ENCODE results near the gene SAMHD1. TPM values are rescaled to one million over a fixed set of nuclear protein-coding genes. Genes with fewer than 3 reads are reported as not detected.

SAMHD1 gene
- total RNA-seq, 4 donors from 2014 or later: 295 to 471 (median 350) TPM

DNA sequence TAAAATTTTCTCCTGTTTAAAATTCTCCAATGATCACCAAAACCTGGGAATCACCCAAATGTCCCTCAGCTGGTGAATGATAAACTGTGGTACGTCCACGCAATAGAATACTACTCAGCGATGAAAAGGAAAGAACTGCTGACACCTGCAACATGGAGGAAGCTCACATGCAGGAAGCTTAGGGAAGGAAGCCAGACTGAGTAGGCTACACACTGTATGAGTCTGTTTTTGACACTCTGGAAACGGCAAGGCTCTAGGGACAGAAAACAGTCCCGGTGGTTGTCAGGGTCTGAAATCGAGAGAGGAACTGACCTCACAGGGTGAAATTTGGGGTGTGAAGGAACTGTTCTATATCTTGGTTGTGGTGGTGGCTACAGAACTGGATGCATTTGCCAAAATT lies 100.7 kb downstream of the SAMHD1 start:
- TF ChIP-seq, protein P1, sequence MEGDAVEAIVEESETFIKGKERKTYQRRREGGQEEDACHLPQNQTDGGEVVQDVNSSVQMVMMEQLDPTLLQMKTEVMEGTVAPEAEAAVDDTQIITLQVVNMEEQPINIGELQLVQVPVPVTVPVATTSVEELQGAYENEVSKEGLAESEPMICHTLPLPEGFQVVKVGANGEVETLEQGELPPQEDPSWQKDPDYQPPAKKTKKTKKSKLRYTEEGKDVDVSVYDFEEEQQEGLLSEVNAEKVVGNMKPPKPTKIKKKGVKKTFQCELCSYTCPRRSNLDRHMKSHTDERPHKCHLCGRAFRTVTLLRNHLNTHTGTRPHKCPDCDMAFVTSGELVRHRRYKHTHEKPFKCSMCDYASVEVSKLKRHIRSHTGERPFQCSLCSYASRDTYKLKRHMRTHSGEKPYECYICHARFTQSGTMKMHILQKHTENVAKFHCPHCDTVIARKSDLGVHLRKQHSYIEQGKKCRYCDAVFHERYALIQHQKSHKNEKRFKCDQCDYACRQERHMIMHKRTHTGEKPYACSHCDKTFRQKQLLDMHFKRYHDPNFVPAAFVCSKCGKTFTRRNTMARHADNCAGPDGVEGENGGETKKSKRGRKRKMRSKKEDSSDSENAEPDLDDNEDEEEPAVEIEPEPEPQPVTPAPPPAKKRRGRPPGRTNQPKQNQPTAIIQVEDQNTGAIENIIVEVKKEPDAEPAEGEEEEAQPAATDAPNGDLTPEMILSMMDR (IDR thresholded peaks at IDR 0.05): no peak
- DNase-seq (ENCODE audit: low spot score): no peak
- no peak for ATAC-seq (ENCODE audit: low FRiP score)

DNA sequence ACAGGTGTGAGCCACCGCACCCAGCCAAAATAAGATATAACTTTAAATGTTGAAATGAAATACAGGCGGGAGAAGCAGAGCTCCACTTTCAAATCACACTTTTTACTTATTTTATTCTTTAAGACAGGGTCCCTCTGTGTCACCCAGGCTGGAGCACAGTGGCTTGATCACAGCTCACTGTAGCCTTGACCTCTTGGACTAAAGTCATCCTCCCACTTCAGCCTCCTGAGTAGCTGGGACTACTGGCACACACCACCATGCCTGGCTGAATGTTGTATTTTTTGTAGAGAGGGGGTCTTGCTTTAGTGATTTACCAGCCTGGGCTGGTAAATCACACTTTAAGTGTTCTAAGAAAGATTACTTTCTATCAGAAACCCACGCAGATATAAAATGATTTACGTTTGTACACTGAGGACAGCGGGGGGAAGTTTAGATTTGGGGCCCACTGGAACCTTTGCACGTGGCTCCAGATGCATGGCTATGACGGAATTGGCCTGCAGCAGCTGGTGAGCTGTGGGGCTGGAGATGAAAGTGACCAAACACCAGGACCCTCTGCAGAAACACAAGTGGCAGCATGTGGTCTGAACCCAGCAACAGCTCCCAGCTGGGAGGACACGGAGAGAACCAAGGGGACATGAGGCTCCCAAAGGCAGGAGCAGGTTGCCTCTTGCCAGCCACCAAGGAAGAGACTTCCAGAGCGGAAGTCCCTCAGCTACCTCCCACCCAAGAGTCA lies 102.0 kb downstream of the SAMHD1 start:
- ATAC-seq (ENCODE audit: low FRiP score): no peak
- no peak for DNase-seq (ENCODE audit: low spot score)
- TF ChIP-seq, protein P1 (IDR thresholded peaks at IDR 0.05): no peak

DNA sequence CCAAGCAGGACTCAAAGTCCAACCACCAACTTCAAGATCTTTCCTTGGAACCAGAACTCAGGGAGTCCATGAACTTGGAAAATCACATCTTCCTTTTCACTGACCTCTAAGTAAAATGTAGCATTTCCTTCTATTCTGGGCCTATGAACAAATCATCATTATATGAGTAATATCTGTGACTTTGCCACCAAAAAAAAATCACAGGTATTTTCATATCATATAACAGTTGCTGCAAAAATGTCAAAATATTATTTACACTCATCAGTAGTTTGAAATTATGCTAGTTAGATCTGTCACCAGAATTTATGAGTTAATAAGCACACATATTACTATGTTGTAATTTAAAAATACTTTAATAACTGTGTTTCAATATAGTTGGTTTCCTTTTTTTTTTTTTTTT lies 102.8 kb downstream of the SAMHD1 start:
- DNase-seq (ENCODE audit: low spot score) (no peak), ATAC-seq (ENCODE audit: low FRiP score) (no peak)
- TF ChIP-seq, protein P1 (IDR thresholded peaks at IDR 0.05): no peak

DNA sequence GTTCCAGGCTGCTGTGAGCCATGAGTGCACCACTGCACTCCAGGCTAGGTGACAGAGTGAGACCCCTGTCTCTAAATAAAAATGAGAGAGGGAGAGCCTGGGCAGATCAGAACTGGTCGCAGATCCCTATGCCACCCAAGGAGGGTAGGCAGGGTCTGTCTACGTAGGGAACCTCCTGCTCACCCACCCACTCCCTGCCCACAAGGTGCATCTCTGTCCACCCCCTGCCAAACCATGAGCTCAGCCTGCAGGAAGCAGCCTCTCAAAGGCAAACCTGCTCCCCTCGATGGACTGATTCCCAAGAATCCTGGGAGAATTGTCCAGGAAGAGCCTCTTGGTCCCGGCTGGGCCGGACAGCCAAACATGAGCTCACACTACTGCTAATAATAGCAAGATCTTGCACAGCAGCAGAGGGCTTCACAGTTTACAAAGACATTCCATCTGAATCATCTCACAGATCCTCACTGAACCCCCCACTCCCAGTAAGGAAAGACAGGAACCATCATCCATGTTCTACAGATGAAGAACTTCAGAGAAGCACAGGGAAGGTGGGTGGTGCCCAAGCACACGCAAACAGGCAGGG lies 103.3 kb downstream of the SAMHD1 start:
- no peak for ATAC-seq (ENCODE audit: low FRiP score)
- no peak for DNase-seq (ENCODE audit: low spot score)
- TF ChIP-seq, protein P1 (IDR thresholded peaks at IDR 0.05): no peak

DNA sequence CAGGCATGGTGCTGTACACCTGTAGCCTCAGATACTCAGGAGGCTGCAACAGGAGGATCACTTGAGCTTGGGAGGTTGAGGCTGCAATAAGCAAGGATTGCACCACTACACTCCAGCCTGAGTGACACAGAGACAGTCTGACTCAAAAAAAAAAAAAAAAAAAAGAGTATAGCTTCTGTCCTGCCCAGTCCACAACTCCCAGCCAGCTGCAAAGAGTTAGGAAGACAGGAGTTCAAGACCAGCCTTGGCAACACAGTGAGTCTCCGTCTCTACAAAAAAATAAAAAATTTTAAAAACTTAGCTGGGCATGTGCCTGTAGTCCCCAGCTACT lies 103.8 kb downstream of the SAMHD1 start:
- TF ChIP-seq, protein P1 (IDR thresholded peaks at IDR 0.05): no peak
- ATAC-seq (ENCODE audit: low FRiP score): no peak
- DNase-seq (ENCODE audit: low spot score): no peak

DNA sequence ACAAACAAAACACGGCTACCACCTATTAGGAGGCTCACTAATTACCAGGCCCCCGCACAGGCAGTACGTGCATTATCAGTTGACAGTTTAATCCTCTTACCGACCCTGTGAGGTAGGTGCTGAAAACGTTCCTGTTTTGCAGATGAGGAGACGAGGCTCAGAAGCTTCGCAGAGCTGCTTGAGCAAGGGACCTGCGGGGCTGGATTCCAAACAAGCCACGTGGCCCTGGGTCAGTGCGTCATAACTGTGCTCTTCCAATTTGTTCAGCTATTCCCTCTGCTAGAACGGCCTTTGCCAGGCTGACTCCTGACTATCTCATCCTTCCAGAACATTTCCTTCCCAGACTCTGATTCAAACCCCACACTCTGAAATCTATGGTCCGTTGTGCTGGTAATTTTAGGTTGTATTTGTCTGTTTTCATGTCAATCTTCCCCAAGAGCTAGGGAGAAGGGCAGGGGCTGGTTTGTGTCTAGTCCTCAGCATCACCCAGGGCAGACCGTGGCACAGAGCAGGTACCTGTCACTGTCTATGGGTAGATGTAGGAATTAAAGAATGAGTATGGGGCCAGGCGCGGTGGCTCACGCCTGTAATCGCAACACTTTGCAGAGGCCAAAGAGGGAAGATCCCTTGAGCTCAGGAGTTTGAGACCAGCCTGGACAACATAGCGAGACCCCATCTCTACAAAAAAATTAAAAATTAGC lies 104.3 kb downstream of the SAMHD1 start:
- ATAC-seq (ENCODE audit: low FRiP score): peak; percentile 60
- TF ChIP-seq, protein P1 (IDR thresholded peaks at IDR 0.05): no peak
- DNase-seq (ENCODE audit: low spot score): no peak
